AG10803 (cell line): ENCODE data around the gene EXD1.
A peak's percentile ranks its signal among the peaks of the same experiment; 100 is the strongest.
"Not testable (repeated sequence)": the region's sequence is repeated elsewhere in the genome, so short reads cannot be mapped to it uniquely, and the experiment has no call there.

ENCODE experiments used
- DNase-seq: peaks from one replicate; pipeline ENCODE4 v3.0.0; 2010; ENCODE audit warnings: low read depth
- H3K4me3 ChIP-seq: 2 replicates; pipeline ENCODE4 v1.5.1; 2011; ENCODE audit warnings: mild to moderate bottlenecking, low read length, control low read depth
- CTCF ChIP-seq: conservative IDR thresholded peaks from 2 replicates; pipeline ENCODE4 v1.5.1; 2011; ENCODE audit warnings: mild to moderate bottlenecking, low read length, control low read depth, inconsistent platforms

The EXD1 gene

DNA sequence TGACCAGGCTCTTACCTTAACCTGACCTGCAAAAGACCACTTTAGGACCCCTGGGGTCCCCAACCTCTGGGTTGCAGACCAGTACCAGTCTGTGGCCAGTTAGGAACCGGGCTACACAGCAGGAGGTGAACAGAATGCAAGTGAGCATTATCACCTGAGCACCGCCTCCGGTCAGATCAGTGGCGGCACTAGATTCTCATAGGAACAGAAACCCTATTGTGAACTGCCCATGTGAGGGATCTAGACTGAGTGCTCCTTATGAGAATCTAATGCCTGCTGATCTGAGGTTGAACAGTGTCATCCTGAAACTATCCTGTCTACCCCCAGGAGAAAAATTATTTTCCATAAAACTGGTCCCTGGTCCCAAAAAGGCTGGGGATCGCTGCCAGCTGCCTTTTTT, 20.9 kb upstream of the EXD1 start:
- H3K4me3 ChIP-seq: no peak overlapping the region
- TF ChIP-seq CTCF: no peak
- no peak for DNase-seq

DNA sequence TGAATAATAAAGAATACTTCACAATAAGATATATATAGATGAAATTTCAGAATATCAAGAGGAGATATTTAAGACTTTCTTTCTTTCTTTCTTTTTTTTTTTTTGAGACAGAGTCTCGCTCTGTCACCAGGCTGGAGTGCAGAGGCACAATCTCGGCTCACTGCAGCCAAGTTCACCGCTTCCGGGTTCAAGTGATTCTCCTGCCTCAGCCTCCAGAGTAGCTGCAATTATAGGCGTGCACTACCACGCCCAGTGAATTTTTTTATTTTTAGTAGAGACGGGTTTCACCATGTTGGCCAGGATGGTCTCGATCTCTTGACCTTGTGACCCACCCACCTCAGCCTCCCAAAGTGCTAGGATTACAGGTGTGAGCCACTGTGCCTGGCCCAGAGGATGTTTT, 20.2 kb upstream of the EXD1 start:
- DNase-seq, H3K4me3 ChIP-seq: not testable (repeated sequence)

GRCh38 chr15:41241221-41241964, 10.8 kb upstream of the EXD1 start:
- DNase-seq: no peak
- no peak for TF ChIP-seq CTCF
- H3K4me3 ChIP-seq: no peak overlapping the region

DNA sequence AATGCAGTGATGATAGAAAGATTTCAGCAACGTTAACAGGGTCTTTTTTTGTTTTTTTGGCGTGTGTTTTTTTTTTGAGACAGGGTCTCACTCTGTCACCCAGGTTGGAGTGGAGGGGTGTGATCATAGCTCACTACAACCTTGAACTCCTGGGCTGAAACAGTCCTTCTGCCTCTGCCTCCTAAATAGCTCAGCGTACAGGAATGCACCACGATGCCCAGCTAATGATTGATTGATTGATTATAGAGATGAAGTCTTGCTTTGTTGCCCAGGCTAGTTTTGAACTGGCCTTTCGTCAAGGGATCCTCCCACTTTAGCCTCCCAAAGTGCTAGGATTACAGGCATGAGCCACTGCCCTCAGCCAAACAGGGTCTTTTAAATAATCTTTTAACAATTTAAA, 7.5 kb upstream of the EXD1 start:
- no peak for TF ChIP-seq CTCF
- no peak for DNase-seq
- H3K4me3 ChIP-seq: no peak overlapping the region

DNA sequence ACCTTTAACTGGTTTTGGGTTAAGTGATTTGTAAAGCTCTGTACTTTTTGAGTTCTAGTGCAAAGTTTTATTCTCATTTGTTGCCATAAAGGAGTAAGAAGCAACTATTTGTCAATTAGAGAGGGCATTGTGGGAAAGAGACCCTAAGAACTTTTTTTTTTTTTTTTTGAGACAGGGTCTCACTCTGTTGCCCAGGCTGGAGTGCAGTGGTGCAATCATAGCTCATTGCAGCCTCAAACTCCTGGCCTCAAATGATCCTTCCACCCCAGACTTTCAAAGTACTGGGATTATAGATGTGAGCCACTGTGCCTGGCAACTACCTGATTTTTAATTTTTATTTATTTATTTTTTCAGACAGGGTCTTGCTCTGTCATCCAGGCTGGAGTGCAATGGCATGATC, 5.4 kb upstream of the EXD1 start:
- TF ChIP-seq CTCF: no peak
- DNase-seq: no peak
- H3K4me3 ChIP-seq: no peak overlapping the region

GRCh38 chr15:41235228-41235627, 4.7 kb upstream of the EXD1 start:
- DNase-seq, H3K4me3 ChIP-seq: not testable (repeated sequence)

DNA sequence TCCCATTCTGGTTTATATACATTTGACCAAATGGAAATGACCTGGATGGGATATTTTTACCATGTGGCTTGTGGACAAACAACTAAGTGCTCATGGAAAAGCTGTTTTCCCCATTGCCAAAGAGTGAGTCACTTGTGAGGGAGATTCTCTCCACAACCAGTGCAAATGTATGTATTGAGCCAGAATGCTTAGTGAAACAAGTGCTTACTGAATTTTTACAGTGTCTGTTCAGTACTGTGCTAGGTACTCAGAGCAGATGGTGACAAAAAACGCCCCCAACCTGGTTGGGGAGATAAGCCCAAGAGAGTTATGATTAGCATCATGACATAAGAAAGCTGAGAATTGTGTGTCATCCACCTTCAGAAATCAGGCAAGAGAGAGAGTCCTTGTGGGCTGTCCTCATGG, 2.8 kb upstream of the EXD1 start:
- peak; percentile 77 for DNase-seq
- TF ChIP-seq CTCF: no peak
- H3K4me3 ChIP-seq: no peak overlapping the region

GRCh38 chr15:41231422-41232226, 1.1 kb upstream of the EXD1 start:
- peak; percentile 5 for DNase-seq
- peak overlapping the region; percentile 95 for H3K4me3 ChIP-seq
- no peak for TF ChIP-seq CTCF
